Common myeloid progenitor, CD34-positive (primary cell): Measurements from ENCODE around the gene CTSO.

Experiments
- CTCF ChIA-PET: fragments of 350-600 bp; sonication (Branson Sonifier 250); formaldehyde crosslinking; loops from one replicate; lab custom pipeline; 2021; ENCODE audit warnings: antibody characterized with exemption; lab: Charles Lee
- POLR2A ChIA-PET: fragments of 350-600 bp; sonication (Branson Sonifier 250); formaldehyde crosslinking; loops from one replicate; lab custom pipeline; 2021; ENCODE audit warnings: antibody characterized with exemption; lab: Charles Lee
- DNase-seq, 3 donors: peaks; one replicate each; pipeline versions ENCODE4 v3.0.0 to v3.0.0-alpha.2; 2013
- H3K27ac ChIP-seq, 2 experiments: 1 replicate in 1 of 2; 2 replicates in 1 of 2; pipeline ENCODE4 v1.7.0; 2013; ENCODE audit warnings: inconsistent platforms in 2 of 2, low read length in 2 of 2, mild to moderate bottlenecking in 2 of 2, low read depth in 1 of 2, moderate library complexity in 1 of 2; ENCODE audit not compliant: severe bottlenecking in 2 of 2, insufficient read depth in 1 of 2, poor library complexity in 1 of 2
- H3K27me3 ChIP-seq, 5 experiments: replicated peaks in 2 of 5; 1 replicate in 3 of 5; 2 replicates in 2 of 5; pipeline versions ENCODE4 v1.6.1 to v1.7.0; 2013; ENCODE audit warnings: low read length in 4 of 5, mild to moderate bottlenecking in 2 of 5, moderate library complexity in 2 of 5, inconsistent platforms in 1 of 5; ENCODE audit not compliant: insufficient read depth in 5 of 5, control insufficient read depth in 4 of 5
- H3K36me3 ChIP-seq, 4 experiments: 1 replicate in 2 of 4; 2 replicates in 2 of 4; pipeline versions ENCODE4 v1.6.1 to v1.7.0; 2013; ENCODE audit warnings: low read length in 3 of 4, control low read depth in 1 of 4, mild to moderate bottlenecking in 1 of 4; ENCODE audit not compliant: control insufficient read depth in 4 of 4, insufficient read depth in 4 of 4
- H3K4me1 ChIP-seq, 4 experiments: 1 replicate in 3 of 4; 2 replicates in 1 of 4; pipeline versions ENCODE4 v1.6.1 to v1.7.1; 2013; ENCODE audit warnings: low read length in 3 of 4, mild to moderate bottlenecking in 3 of 4, control low read depth in 1 of 4, inconsistent platforms in 1 of 4, moderate library complexity in 1 of 4; ENCODE audit not compliant: control insufficient read depth in 4 of 4, insufficient read depth in 4 of 4; ENCODE audit errors: control extremely low read depth in 1 of 4
- H3K4me3 ChIP-seq, 7 experiments: 1 replicate in 4 of 7; 2 replicates in 3 of 7; pipeline versions ENCODE4 v1.5.1 to v1.7.0; 2013; ENCODE audit warnings: mild to moderate bottlenecking in 7 of 7, low read length in 6 of 7, moderate library complexity in 6 of 7, inconsistent platforms in 2 of 7, low read depth in 2 of 7, control low read depth in 1 of 7; ENCODE audit not compliant: insufficient read depth in 4 of 7, control insufficient read depth in 1 of 7; ENCODE audit errors: extremely low read depth in 1 of 7
- H3K9me3 ChIP-seq, 5 experiments: 1 replicate in 4 of 5; 2 replicates in 1 of 5; pipeline versions ENCODE4 v1.6.1 to v1.7.1; 2013; ENCODE audit warnings: low read length in 4 of 5, mild to moderate bottlenecking in 2 of 5, inconsistent platforms in 1 of 5, low read depth in 1 of 5, moderate library complexity in 1 of 5; ENCODE audit not compliant: control insufficient read depth in 4 of 5, insufficient read depth in 2 of 5; ENCODE audit errors: control extremely low read depth in 1 of 5
- WGBS: methylation state at CpG from one replicate; pipeline ENCODE4 v1.1.5; 2013; ENCODE audit not compliant: insufficient coverage; 5-methylcytosine and 5-hydroxymethylcytosine counted together

CTSO gene

GRCh38 chr4:155966171-155966570, 12.5 kb upstream of the CTSO start:
- Histone ChIP-seq H3K4me1 (no peaks in the 10 kb centered on the region), H3K4me3 (no peak overlapping the region), H3K27me3 (peaks cover 0 to 2% (median 0%) of the 10 kb centered on the region in 5 experiments), H3K27ac (no peak overlapping the region), H3K9me3 (no peaks in the 10 kb centered on the region), H3K36me3 (no peaks in the 10 kb centered on the region)
- CTCF ChIA-PET = no interaction called here
- no peak for DNase-seq
- 67% methylated on average over 2 of the region's 2 CpGs for WGBS
- POLR2A ChIA-PET = no interaction called here

- H3K36me3 ChIP-seq = no peaks in the 10 kb centered on the region
- ChIA-PET POLR2A (no interaction called here), CTCF (interaction anchor here (1.5 kb wide), 1 partner anchor 560 kb away, joined by 3 read pairs; no protein-coding TSS in a partner anchor)
- 72% methylated on average over 6 of the region's 8 CpGs for WGBS
- peaks cover 0 to 2% (median 0%) of the 10 kb centered on the region in 5 experiments for H3K27me3 ChIP-seq
- no peaks in the 10 kb centered on the region for H3K4me1 ChIP-seq
- no peak for DNase-seq
- no peak overlapping the region for H3K4me3 ChIP-seq
- H3K9me3 ChIP-seq = no peaks in the 10 kb centered on the region
- H3K27ac ChIP-seq = no peak overlapping the region
Observed at GRCh38 chr4:155964016-155964891, 10.6 kb upstream of the CTSO start.

- Histone ChIP-seq H3K9me3 (no peaks in the 10 kb centered on the region), H3K36me3 (no peaks in the 10 kb centered on the region), H3K4me3 (no peak overlapping the region), H3K4me1 (no peaks in the 10 kb centered on the region), H3K27ac (no peak overlapping the region), H3K27me3 (peaks cover 0 to 2% (median 0%) of the 10 kb centered on the region in 5 experiments)
- ChIA-PET CTCF (interaction anchor here (1.4 to 1.5 kb wide), 2 partner anchors 14 to 558 kb away, joined by 3 to 4 read pairs; no protein-coding TSS in a partner anchor), POLR2A (no interaction called here)
- DNase-seq = no peak
- WGBS = 90% methylated on average over 2 of the region's 2 CpGs
Observed at GRCh38 chr4:155962767-155963166, 9.1 kb upstream of the CTSO start.

GRCh38 chr4:155961575-155961974, 7.9 kb upstream of the CTSO start:
- Histone ChIP-seq H3K9me3 (no peaks in the 10 kb centered on the region), H3K4me3 (no peak overlapping the region), H3K27me3 (peaks cover 0 to 2% (median 0%) of the 10 kb centered on the region in 5 experiments), H3K4me1 (no peaks in the 10 kb centered on the region), H3K27ac (no peak overlapping the region), H3K36me3 (no peaks in the 10 kb centered on the region)
- no CpG with 5 or more reads among the region's 4 CpGs for WGBS
- CTCF ChIA-PET = no interaction called here
- POLR2A ChIA-PET = no interaction called here
- DNase-seq = no peak

- Histone ChIP-seq H3K4me3 (no peak overlapping the region), H3K4me1 (no peaks in the 10 kb centered on the region), H3K27ac (no peak overlapping the region), H3K36me3 (no peaks in the 10 kb centered on the region), H3K27me3 (peaks cover 0 to 2% (median 0%) of the 10 kb centered on the region in 5 experiments), H3K9me3 (no peaks in the 10 kb centered on the region)
- ChIA-PET CTCF (no interaction called here), POLR2A (no interaction called here)
- DNase-seq = no peak
- 75% methylated on average over 4 of the region's 5 CpGs for WGBS
Observed at GRCh38 chr4:155960522-155960921, 6.9 kb upstream of the CTSO start.

GRCh38 chr4:155959417-155959816, 5.8 kb upstream of the CTSO start:
- peaks cover 0 to 2% (median 0%) of the 10 kb centered on the region in 5 experiments for H3K27me3 ChIP-seq
- no peak overlapping the region for H3K27ac ChIP-seq
- ChIA-PET POLR2A (no interaction called here), CTCF (no interaction called here)
- no peaks in the 10 kb centered on the region for H3K36me3 ChIP-seq
- 96% methylated on average over 3 of the region's 4 CpGs for WGBS
- no peak for DNase-seq
- no peaks in the 10 kb centered on the region for H3K4me1 ChIP-seq
- H3K4me3 ChIP-seq = no peak overlapping the region
- H3K9me3 ChIP-seq = no peaks in the 10 kb centered on the region

GRCh38 chr4:155956461-155956860, 2.8 kb upstream of the CTSO start:
- H3K36me3 ChIP-seq = no peaks in the 10 kb centered on the region
- no peak for DNase-seq
- ChIA-PET POLR2A (no interaction called here), CTCF (interaction anchor here (1.1 to 1.5 kb wide), 2 partner anchors 146 to 155 kb away, joined by 3 read pairs; no protein-coding TSS in a partner anchor)
- H3K4me1 ChIP-seq = peaks cover 0 to 6% (median 4%) of the 10 kb centered on the region in 4 experiments
- no peak overlapping the region for H3K27ac ChIP-seq
- H3K9me3 ChIP-seq = no peaks in the 10 kb centered on the region
- H3K27me3 ChIP-seq = peaks cover 0 to 2% (median 0%) of the 10 kb centered on the region in 5 experiments
- H3K4me3 ChIP-seq = no peak overlapping the region
- 100% methylated on average over 2 of the region's 2 CpGs for WGBS
